ENCODE data around the gene KCTD17. TPM values are rescaled to one million over a fixed set of nuclear protein-coding genes. Genes with fewer than 3 reads are reported as not detected.

The KCTD17 gene
- total and polyA plus RNA-seq, 12 donors, result 6.9 to 49.2 (median 16.4) TPM

- ATAC-seq (no peak), DNase-seq (no peak)
- Histone ChIP-seq H3K27me3 (peaks cover 0 to 13% (median 8%) of the 10 kb centered on the region in 7 donors), H3K36me3 (peaks cover 0 to 40% (median 5%) of the 10 kb centered on the region in 9 donors), H3K4me1 (peaks cover 0 to 9% (median 0%) of the 10 kb centered on the region in 9 donors), H3K4me3 (no peak overlapping the region), H3K27ac (no peak overlapping the region), H3K9me3 (no peaks in the 10 kb centered on the region)
- intact Hi-C loops (cut with DNase I), result loop anchor here in 1 of 10 donors (10.0 kb wide), 1 partner anchor 247 kb away; no protein-coding TSS in a partner anchor
- 72 to 78% methylated on average over 2 of the region's 2 CpGs for WGBS, 2 donors
- no peak for TF ChIP-seq CTCF (IDR thresholded peaks at IDR 0.05)
Measured at GRCh38 chr22:37032134-37032534, 19.4 kb upstream of the KCTD17 start.

DNA sequence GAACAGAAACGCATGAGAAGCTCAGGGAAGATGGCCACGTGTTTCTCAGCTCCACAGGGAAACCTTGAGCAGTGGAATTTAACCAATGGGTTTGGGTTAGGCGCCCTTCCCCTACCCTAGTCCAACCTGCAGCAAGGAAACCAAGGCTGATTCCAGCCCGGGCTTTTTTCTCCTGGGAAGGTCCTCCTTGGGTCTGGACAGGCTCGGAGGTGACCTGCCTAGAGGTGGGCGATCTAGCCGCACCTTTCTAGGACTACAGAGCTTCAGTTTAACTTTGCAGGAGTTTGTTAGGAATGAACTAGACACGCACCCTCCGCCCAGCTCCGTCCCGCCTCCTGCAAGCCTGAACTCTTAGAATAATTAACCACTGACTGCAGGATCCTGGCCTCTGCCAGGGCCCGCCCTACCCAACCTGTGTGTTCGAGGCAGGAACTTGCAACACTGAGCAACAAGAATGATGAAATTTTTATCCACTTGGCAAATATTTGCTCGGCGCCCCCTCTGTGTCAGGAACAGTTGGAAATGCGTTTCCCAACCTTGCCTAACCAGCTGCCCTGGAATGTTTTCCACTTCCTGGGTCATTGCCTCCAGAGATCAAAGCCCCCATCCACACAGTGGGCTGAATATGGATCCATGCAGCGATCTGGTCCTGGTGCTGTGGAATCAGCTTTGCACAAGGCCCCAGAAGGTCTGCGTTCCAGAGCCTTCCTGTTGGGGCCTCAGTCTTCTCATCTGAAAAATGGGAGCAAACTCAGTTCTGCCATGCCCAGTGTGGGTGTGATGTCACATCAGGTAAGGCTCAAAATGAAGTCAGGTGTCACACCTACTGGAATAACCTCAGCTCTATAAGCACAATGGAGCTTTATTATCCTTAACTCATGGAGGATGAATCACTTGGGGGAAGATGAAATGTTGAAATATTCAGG is 18.7 kb upstream of the KCTD17 start:
- ATAC-seq, result peak in 3 of 8 donors; percentile 14 to 65 (median 36)
- Histone ChIP-seq H3K4me1 (peaks cover 0 to 9% (median 0%) of the 10 kb centered on the region in 9 donors), H3K36me3 (peaks cover 0 to 33% (median 0%) of the 10 kb centered on the region in 9 donors), H3K27ac (no peak overlapping the region), H3K9me3 (no peaks in the 10 kb centered on the region), H3K4me3 (no peak overlapping the region), H3K27me3 (peaks cover 0 to 20% (median 14%) of the 10 kb centered on the region in 7 donors)
- no peak for TF ChIP-seq CTCF (IDR thresholded peaks at IDR 0.05)
- DNase-seq, result no peak
- WGBS, 2 donors, result 62 to 69% methylated on average over 18 of the region's 18 CpGs
- intact Hi-C loops (cut with DNase I), result loop anchor here in 1 of 10 donors (10.0 kb wide), 1 partner anchor 248 kb away; no protein-coding TSS in a partner anchor

GRCh38 chr22:37033605-37034430 is 17.7 kb upstream of the KCTD17 start:
- no peak overlapping the region for H3K4me3 ChIP-seq
- WGBS, 2 donors, result 88 to 89% methylated on average over 23 of the region's 23 CpGs
- no peak for TF ChIP-seq CTCF (IDR thresholded peaks at IDR 0.05)
- DNase-seq, result no peak
- H3K4me1 ChIP-seq, result peaks cover 0 to 9% (median 0%) of the 10 kb centered on the region in 9 donors
- H3K9me3 ChIP-seq, result no peaks in the 10 kb centered on the region
- intact Hi-C loops (cut with DNase I), result loop anchor here in 1 of 10 donors (10.0 kb wide), 1 partner anchor 249 kb away; no protein-coding TSS in a partner anchor
- no peak for ATAC-seq
- H3K36me3 ChIP-seq, result peaks cover 0 to 23% (median 0%) of the 10 kb centered on the region in 9 donors
- H3K27ac ChIP-seq, result no peak overlapping the region
- H3K27me3 ChIP-seq, result peaks cover 0 to 30% (median 20%) of the 10 kb centered on the region in 7 donors
